Measurements from ENCODE around the gene MAP1LC3B. TPM values are rescaled to one million over a fixed set of nuclear protein-coding genes. Genes with fewer than 3 reads are reported as not detected.

The MAP1LC3B gene
- total RNA-seq, 1 donor from 2014 or later: 39.5 TPM

GRCh38 chr16:87417528-87417910, 25.4 kb downstream of the MAP1LC3B start:
- no peak overlapping the region for H3K4me3 ChIP-seq (ENCODE audit: low read depth, low read length)
- no peak for TF ChIP-seq CTCF (conservative IDR thresholded peaks at IDR 0.05; ENCODE audit: low read depth, low read length)
- DNase-seq (ENCODE audit: low read depth): no peak

- no peak for DNase-seq (ENCODE audit: low read depth)
- H3K4me3 ChIP-seq (ENCODE audit: low read depth, low read length): no peak overlapping the region
- no peak for TF ChIP-seq CTCF (conservative IDR thresholded peaks at IDR 0.05; ENCODE audit: low read depth, low read length)
Measured at GRCh38 chr16:87418216-87418615, 26.1 kb downstream of the MAP1LC3B start.

DNA sequence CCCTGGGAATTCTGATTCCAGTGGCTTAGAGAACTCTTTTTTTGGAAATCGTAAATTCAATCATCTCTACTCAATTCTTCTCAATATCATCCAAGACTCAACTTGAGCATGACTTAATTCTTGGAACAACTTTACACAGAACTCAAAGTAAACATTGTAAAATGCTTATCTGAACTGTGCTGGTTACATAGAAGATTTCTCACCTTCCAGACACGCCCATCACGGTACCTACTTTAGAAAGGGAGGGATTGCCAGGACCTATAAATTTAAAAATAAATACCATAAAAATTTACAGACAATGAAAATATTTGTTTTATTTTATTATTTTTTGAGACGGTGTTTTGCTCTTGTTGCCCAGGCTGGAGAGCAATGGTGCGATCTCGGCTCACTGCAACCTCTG, 26.5 kb downstream of the MAP1LC3B start:
- TF ChIP-seq CTCF (conservative IDR thresholded peaks at IDR 0.05; ENCODE audit: low read depth, low read length): no peak
- no peak overlapping the region for H3K4me3 ChIP-seq (ENCODE audit: low read depth, low read length)
- DNase-seq (ENCODE audit: low read depth): no peak

- DNase-seq (ENCODE audit: low read depth): no peak
Measured at GRCh38 chr16:87420026-87421002, 28.2 kb downstream of the MAP1LC3B start.

GRCh38 chr16:87421003-87421912, 29.1 kb downstream of the MAP1LC3B start:
- no peak for DNase-seq (ENCODE audit: low read depth)
- TF ChIP-seq CTCF (conservative IDR thresholded peaks at IDR 0.05; ENCODE audit: low read depth, low read length): no peak

More at GRCh38 chr16:87420026-87421002, 28.2 kb downstream of the MAP1LC3B start:
- no peak overlapping the region for H3K4me3 ChIP-seq (ENCODE audit: low read depth, low read length)
- peak; percentile 37 for TF ChIP-seq CTCF (conservative IDR thresholded peaks at IDR 0.05; ENCODE audit: low read depth, low read length)

GRCh38 chr16:87422106-87422505, 30.0 kb downstream of the MAP1LC3B start:
- H3K4me3 ChIP-seq (ENCODE audit: low read depth, low read length): no peak overlapping the region
- TF ChIP-seq CTCF (conservative IDR thresholded peaks at IDR 0.05; ENCODE audit: low read depth, low read length): no peak
- DNase-seq (ENCODE audit: low read depth): no peak

More at GRCh38 chr16:87421003-87421912, 29.1 kb downstream of the MAP1LC3B start:
- no peak overlapping the region for H3K4me3 ChIP-seq (ENCODE audit: low read depth, low read length)

Data from epithelial cell of proximal tubule (primary cell).